Kidney epithelial cell (primary cell): ENCODE results near the gene EHD3. TPM values are rescaled to one million over a fixed set of nuclear protein-coding genes. Genes with fewer than 3 reads are reported as not detected.

Experiments
- DNase-seq: peaks from one replicate; pipeline ENCODE4 v3.0.0-alpha.2; 2010; ENCODE audit warnings: low read depth
- H3K27me3 ChIP-seq: 2 replicates; pipeline ENCODE4 v1.6.0; 2011; ENCODE audit warnings: low read length; ENCODE audit not compliant: control insufficient read depth, insufficient read depth
- H3K36me3 ChIP-seq: 2 replicates; pipeline ENCODE4 v1.5.1; 2011; ENCODE audit warnings: low read length; ENCODE audit not compliant: control insufficient read depth, insufficient read depth
- H3K4me3 ChIP-seq: 2 replicates; pipeline ENCODE4 v1.5.1; 2011; ENCODE audit warnings: low read depth, mild to moderate bottlenecking, control low read depth, low read length
- total RNA-seq: library from RNA; depleted of rRNA; stranded (reverse); fragments of >200 nt; gene quantifications from 2 replicates; pipeline ENCODE4 v1.2.3, GENCODE V29; 2015
- TF ChIP-seq, protein P1 (sequence below): IDR thresholded peaks from 2 replicates; pipeline ENCODE4 v1.5.1; 2011; ENCODE audit warnings: mild to moderate bottlenecking, moderate library complexity, low read length, control low read depth, inconsistent platforms; ENCODE audit not compliant: insufficient read depth, poor library complexity, severe bottlenecking

EHD3 gene
- total RNA-seq, 1 donor from 2014 or later: 11.4 TPM

DNA sequence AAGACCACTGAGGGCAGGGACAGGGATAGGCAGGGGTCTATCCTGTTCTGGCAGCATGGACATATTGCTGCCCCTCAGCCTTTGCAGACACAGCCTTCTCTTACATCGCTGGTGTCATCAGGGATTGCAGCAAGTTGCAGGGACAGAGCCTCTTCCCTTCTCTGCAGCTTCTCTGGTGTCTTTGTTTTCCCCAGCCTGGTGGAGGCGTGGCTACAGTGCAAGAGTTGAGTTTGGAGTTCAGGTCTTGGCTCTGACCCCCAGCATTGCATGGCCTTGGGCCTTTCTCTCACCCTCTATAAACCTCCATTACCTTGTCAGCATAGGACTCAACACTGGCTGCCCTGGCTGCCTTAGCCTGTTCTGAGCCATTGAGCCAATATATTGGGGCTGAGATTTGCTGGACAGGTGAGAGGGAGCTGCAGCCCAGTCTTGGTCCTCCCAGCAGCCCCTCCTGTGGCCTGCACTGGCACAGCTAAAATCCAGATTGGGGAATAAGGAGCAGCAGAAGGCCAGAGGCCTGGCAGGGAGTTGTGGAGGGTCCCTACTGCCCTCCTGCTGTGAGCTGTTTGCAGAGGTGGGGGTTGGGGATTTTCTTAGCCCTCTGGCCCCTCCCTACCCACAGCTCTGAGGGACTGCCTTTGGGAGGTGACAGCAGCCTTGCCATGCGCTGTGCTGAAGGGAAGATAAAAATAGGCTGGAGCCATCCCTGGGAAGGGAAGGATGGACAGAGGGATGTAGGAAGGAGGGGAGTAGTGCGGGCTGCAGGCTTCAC, 22.8 kb downstream of the EHD3 start:
- DNase-seq: no peak
- TF ChIP-seq, protein P1, sequence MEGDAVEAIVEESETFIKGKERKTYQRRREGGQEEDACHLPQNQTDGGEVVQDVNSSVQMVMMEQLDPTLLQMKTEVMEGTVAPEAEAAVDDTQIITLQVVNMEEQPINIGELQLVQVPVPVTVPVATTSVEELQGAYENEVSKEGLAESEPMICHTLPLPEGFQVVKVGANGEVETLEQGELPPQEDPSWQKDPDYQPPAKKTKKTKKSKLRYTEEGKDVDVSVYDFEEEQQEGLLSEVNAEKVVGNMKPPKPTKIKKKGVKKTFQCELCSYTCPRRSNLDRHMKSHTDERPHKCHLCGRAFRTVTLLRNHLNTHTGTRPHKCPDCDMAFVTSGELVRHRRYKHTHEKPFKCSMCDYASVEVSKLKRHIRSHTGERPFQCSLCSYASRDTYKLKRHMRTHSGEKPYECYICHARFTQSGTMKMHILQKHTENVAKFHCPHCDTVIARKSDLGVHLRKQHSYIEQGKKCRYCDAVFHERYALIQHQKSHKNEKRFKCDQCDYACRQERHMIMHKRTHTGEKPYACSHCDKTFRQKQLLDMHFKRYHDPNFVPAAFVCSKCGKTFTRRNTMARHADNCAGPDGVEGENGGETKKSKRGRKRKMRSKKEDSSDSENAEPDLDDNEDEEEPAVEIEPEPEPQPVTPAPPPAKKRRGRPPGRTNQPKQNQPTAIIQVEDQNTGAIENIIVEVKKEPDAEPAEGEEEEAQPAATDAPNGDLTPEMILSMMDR: no peak
- Histone ChIP-seq H3K27me3 (no peaks in the 10 kb centered on the region), H3K36me3 (no peaks in the 10 kb centered on the region), H3K4me3 (no peak overlapping the region)

DNA sequence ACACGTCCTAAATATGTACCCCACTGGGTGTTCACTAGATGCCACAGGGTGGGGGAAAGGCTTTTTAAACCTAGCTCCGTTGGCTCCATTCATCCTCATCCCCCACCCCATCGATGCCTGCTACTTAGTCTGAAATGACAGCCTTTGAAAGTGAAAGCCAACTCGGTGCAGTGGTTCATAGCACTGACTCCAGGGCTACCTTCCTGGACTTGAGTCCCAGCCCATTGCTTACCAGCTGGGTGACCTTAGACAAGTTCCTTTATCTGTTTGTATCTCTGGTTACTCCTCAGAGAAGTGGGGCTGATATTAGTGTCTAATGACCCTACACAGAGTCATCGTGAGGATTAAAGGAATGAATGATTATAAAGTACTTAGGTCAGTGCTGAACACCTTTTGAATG, 24.4 kb downstream of the EHD3 start:
- Histone ChIP-seq H3K4me3 (no peak overlapping the region), H3K36me3 (no peaks in the 10 kb centered on the region), H3K27me3 (no peaks in the 10 kb centered on the region)
- TF ChIP-seq, protein P1: no peak
- no peak for DNase-seq

DNA sequence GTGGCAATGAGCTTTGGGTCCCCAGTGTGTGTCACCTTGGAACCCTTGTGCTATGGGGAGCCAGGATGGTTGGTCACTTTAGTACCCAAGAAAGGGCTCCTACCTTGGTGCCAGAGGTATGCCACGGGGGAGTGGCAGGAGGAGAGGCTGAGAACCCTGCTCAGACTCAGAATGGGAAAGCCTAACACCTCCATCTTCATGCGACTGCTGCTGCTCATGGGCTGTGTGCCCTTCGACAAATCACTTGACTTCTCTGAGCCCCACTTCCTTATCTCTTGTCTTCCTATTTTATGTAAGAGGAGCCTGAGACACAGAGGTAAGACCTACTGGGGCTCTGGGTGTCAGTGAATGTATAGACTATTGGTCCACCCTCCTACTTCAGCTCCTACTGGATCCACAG, 25.1 kb downstream of the EHD3 start:
- TF ChIP-seq, protein P1: no peak
- DNase-seq: no peak
- Histone ChIP-seq H3K4me3 (no peak overlapping the region), H3K36me3 (no peaks in the 10 kb centered on the region), H3K27me3 (no peaks in the 10 kb centered on the region)

DNA sequence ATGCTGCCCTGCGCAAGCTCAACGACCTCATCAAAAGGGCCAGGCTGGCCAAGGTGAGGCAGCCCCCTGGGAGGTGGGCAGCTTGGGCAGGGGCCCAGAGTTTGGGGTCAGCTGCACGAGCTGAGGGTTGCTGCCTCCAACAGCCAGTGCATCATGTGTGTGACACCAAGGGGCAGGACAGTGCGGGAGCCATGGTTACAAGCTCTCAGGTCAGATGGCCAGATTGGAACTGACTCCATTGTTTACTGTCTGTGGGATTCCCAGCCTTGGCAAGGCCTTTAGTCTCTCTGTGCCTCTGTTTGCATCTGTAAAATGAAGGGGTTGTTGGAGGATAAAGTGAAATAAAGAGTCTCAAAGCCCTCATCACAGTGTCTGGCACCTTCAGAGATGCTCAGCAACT, 26.9 kb downstream of the EHD3 start:
- no peak for DNase-seq
- TF ChIP-seq, protein P1: no peak
- Histone ChIP-seq H3K36me3 (no peaks in the 10 kb centered on the region), H3K4me3 (no peak overlapping the region), H3K27me3 (no peaks in the 10 kb centered on the region)

DNA sequence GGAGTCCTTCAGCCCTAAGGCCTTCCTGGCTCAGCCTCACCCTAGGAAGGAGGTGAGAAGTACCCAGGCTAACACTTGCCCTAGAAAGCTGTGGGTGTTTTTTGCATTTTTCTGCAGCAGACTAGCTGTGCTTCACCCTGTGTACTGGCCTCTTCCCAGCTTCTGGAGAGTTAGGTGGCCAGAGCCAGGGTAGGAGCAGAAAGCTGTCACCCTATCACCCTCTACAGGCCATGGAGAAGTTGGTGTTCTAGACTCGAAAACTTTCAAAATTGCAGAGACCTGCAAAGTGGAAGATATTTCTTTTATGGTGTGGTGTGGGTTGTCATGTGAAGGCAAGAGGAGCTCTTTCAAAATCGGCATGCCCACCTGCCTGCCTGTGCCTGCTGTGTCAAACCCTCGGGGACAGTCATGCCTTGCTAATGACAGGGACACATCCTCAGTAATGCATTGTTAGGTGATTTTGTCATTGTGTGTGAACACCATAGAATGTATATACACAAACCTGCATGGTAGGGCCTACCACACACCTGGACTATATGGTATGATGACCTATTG, 29.8 kb downstream of the EHD3 start:
- no peak for DNase-seq
- TF ChIP-seq, protein P1: no peak
- no peak overlapping the region for H3K4me3 ChIP-seq
- no peaks in the 10 kb centered on the region for H3K36me3 ChIP-seq
- H3K27me3 ChIP-seq: no peaks in the 10 kb centered on the region
